Panc1 (cell line): ENCODE measurements around the gene TTBK1.

Source experiments
- CTCF ChIP-seq: fragments of 450-650 bp; IDR thresholded peaks from 2 replicates; pipeline ENCODE4 v1.5.1; 2017; ENCODE audit warnings: mild to moderate bottlenecking
- POLR2AphosphoS5 ChIP-seq: IDR thresholded peaks from 2 replicates; pipeline ENCODE4 v1.6.1; 2012; ENCODE audit warnings: mild to moderate bottlenecking, low read depth, low read length, moderate library complexity
- TCF7L2 ChIP-seq: IDR thresholded peaks from 2 replicates; pipeline ENCODE4 v1.6.1; 2011; ENCODE audit warnings: mild to moderate bottlenecking, low read depth, low read length, inconsistent platforms

- TF ChIP-seq CTCF (no peak), TCF7L2 (no peak), POLR2AphosphoS5 (no peak)
Measured at GRCh38 chr6:43246301-43247113, 3.2 kb downstream of the TTBK1 start.
